Activated CD4-positive, alpha-beta T cell treated with anti-CD3 and anti-CD28 coated beads, Interleukin-2, amount 50 U/mL, for 4 hours (primary cell): ENCODE data around the gene SAMD7.
A peak's percentile ranks its signal among the peaks of the same experiment; 100 is the strongest.

Source experiments
- DNase-seq, 2 experiments: peaks; one replicate each; pipeline ENCODE4 v3.0.0-alpha.2; 2020

The SAMD7 gene

GRCh38 chr3:169913323-169913722 is 2.0 kb downstream of the SAMD7 start:
- DNase-seq = no peak

- no peak for DNase-seq
Observed at GRCh38 chr3:169914321-169914720, 2.9 kb downstream of the SAMD7 start.

DNA sequence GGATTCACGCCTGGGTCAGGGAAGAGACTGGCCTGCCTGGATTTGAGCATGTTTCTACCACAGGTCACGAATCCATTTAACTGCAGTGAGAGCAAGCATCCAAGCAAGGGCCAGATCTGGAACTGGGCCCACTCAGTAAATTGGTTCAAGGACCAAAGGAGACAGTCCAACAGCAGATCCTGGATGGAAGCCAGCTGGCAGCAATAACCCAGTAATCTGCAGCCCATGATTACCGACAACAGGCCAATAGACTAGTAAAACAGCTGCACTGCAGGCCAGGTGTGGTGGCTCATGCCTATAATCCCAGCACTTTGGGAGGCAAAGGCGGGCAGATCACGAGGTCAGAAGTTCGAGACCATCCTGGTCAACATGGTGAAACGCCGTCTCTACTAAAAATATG is 11.8 kb downstream of the SAMD7 start:
- DNase-seq = no peak

GRCh38 chr3:169923831-169924230 is 12.5 kb downstream of the SAMD7 start:
- DNase-seq = no peak

DNA sequence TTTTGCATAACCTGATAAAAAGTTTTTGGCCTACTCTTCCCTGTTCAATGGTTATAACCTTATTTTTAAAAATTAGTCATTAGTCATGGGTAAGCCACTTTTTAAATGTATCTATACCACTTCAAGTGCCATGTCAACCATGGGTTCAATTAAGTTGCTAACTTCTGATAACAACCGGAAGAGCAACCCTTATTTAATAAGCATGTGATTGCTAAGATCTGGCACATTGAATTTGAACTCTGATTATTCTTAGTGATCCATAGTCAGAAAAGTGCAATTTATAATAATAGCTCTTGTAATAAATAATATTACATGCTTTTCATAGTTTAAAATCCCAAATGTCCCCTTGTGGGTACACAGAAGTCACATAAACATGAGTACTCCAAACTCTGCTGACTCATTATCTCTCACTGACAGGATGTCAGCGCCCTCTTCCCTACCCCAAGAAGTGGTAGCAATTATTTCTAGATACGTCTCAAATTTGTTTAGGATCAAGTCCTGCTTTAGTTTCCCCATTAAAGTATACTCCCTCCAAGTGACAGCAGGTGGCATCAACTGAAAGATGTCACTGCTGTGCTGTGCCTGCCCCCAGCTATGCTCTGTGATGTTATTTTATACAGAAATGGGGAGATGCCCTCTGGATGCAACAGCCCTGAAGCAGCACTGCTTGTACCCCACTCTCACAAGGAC is 18.6 kb downstream of the SAMD7 start:
- DNase-seq = no peak

- no peak for DNase-seq
Observed at GRCh38 chr3:169930843-169931242, 19.5 kb downstream of the SAMD7 start.

- DNase-seq = no peak
Observed at GRCh38 chr3:169931747-169932520, 20.6 kb downstream of the SAMD7 start.

GRCh38 chr3:169939320-169939719 is 27.9 kb downstream of the SAMD7 start:
- no peak for DNase-seq

- no peak for DNase-seq
Observed at GRCh38 chr3:169939751-169940150, 28.4 kb downstream of the SAMD7 start.

- DNase-seq = no peak
Observed at GRCh38 chr3:169940470-169941181, 29.3 kb downstream of the SAMD7 start.

- DNase-seq = no peak
Observed at GRCh38 chr3:169945313-169945712, 33.9 kb downstream of the SAMD7 start.

- no peak for DNase-seq
Observed at GRCh38 chr3:169946336-169946735, 35.0 kb downstream of the SAMD7 start.

- DNase-seq = no peak
Observed at GRCh38 chr3:169948559-169949448, 37.4 kb downstream of the SAMD7 start.

- no peak for DNase-seq
Observed at GRCh38 chr3:169952045-169952444, 40.7 kb downstream of the SAMD7 start.

GRCh38 chr3:169953462-169954141 is 42.2 kb downstream of the SAMD7 start:
- DNase-seq = no peak

DNA sequence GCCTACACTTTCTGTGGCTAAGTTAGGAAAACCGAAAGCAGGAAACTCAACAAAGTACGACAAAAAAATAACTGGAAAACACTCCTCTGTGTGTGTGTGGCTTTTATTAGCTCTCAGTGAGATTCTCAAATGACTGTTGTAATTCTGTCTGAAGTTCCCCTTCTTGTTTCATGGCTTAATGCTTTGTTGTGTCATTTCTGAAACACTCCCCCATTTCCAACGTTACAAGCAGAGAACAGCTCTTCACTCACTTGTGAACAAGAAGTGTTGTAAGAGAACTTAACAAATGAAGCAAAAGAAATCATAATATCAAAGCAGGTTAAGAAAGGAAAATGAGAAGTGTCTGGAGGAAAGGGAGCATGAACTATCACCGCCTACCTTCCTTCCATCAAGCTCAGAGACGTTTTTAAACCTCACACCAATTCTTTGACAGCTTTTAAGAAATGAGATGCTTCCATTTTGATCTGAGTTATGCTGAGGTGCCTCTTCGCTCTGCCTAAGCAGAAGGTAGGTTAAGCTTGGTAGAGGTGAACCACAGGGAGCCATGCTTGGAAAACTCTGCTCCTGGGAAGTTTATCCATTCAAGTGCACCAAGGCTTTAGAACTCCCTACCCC is 42.9 kb downstream of the SAMD7 start:
- DNase-seq = no peak

- no peak for DNase-seq
Observed at GRCh38 chr3:169955406-169955805, 44.0 kb downstream of the SAMD7 start.

GRCh38 chr3:169964176-169964575 is 52.8 kb downstream of the SAMD7 start:
- no peak for DNase-seq

- DNase-seq = peak in 1 of 2 experiments; percentile 0
Observed at GRCh38 chr3:169965562-169966427, 54.4 kb downstream of the SAMD7 start.

GRCh38 chr3:169966428-169966950 is 55.1 kb downstream of the SAMD7 start, which contains the start of gene SEC62:
Gene SEC62, plus strand, starts transcription at chr3:169966807. Its CDS starts 16 bp downstream, at chr3:169966823.
- peak; percentile 93 to 94 for DNase-seq
